Spleen (tissue), 11 donors: ENCODE data around the gene GOLGA6A. TPM values are rescaled to one million over a fixed set of nuclear protein-coding genes. Genes with fewer than 3 reads are reported as not detected.
A peak's percentile ranks its signal among the peaks of the same experiment; 100 is the strongest.

ENCODE experiments used
- DNase-seq: peaks from one replicate; pipeline ENCODE4 v3.0.0-alpha.2; 2020
- H3K27ac ChIP-seq, 8 donors: fragments of 200-600 bp; sonication (generic) in 7 of 8; 1 replicate in 4 of 8; 2 replicates in 4 of 8; pipeline versions ENCODE4 v1.5.0 to v1.8.0; 2016 to 2021; ENCODE audit warnings: inconsistent platforms in 4 of 8, mild to moderate bottlenecking in 4 of 8, moderate library complexity in 1 of 8
- H3K27me3 ChIP-seq, 7 donors: fragments of 200-600 bp; sonication (generic) in 6 of 7; replicated peaks in 1 of 7; 1 replicate in 4 of 7; 2 replicates in 3 of 7; pipeline versions ENCODE4 v1.5.0 to v1.8.0; 2016 to 2021; ENCODE audit warnings: inconsistent platforms in 3 of 7, mild to moderate bottlenecking in 1 of 7
- H3K36me3 ChIP-seq, 6 donors: fragments of 200-600 bp; sonication (generic) in 5 of 6; 1 replicate in 4 of 6; 2 replicates in 2 of 6; pipeline versions ENCODE4 v1.5.0 to v1.8.0; 2016 to 2021; ENCODE audit warnings: inconsistent platforms in 2 of 6
- H3K4me1 ChIP-seq, 6 donors: fragments of 200-600 bp; sonication (generic) in 5 of 6; 1 replicate in 3 of 6; 2 replicates in 3 of 6; pipeline versions ENCODE4 v1.5.0 to v1.8.0; 2016 to 2021; ENCODE audit warnings: inconsistent platforms in 3 of 6
- H3K4me3 ChIP-seq, 8 donors: fragments of 200-600 bp; sonication (generic) in 7 of 8; 1 replicate in 4 of 8; 2 replicates in 4 of 8; pipeline versions ENCODE4 v1.5.0 to v1.8.0; 2016 to 2021; ENCODE audit warnings: inconsistent platforms in 4 of 8, mild to moderate bottlenecking in 4 of 8, moderate library complexity in 2 of 8
- H3K9me3 ChIP-seq, 8 donors: fragments of 200-600 bp; sonication (generic) in 7 of 8; 1 replicate in 4 of 8; 2 replicates in 4 of 8; pipeline versions ENCODE4 v1.5.0 to v1.8.0; 2016 to 2021; ENCODE audit warnings: inconsistent platforms in 4 of 8
- CTCF ChIP-seq, 11 experiments: fragments of 200-600 bp in 7 of 11; fragments of 450-650 bp in 4 of 11; sonication (generic) in 4 of 11; IDR thresholded peaks in 8 of 11; conservative IDR thresholded peaks in 3 of 11; 1 replicate in 7 of 11; 2 replicates in 4 of 11; pipeline versions ENCODE4 v1.4.0 to v1.8.0; 2016 to 2021; ENCODE audit warnings: antibody characterized with exemption in 11 of 11, inconsistent platforms in 4 of 11, mild to moderate bottlenecking in 1 of 11
- POLR2A ChIP-seq, 3 donors: fragments of 450-650 bp; IDR thresholded peaks; one replicate each; pipeline ENCODE4 v1.5.1; 2017; ENCODE audit warnings: antibody characterized with exemption in 3 of 3, mild to moderate bottlenecking in 1 of 3
- POLR2AphosphoS5 ChIP-seq, 3 donors: sonication (generic); formaldehyde crosslinking; IDR thresholded peaks; one replicate each; pipeline ENCODE4 v1.5.1; 2017; ENCODE audit warnings: antibody characterized with exemption in 3 of 3
- WGBS, 5 donors: extraction: QIAGEN DNeasy Blood & Tissue Kit in 3 of 5; methylation state at CpG; one replicate each; pipeline versions ENCODE4 v1.1.5 to v1.1.7; 2013 to 2018; 5-methylcytosine and 5-hydroxymethylcytosine counted together
- intact Hi-C: fragments of 100-400 bp; cut with DNase I; formaldehyde crosslinking; loops from one replicate; pipeline ENCODE4 v1.15.0; 2023; ENCODE audit warnings: low total_unique reads
- polyA plus RNA-seq, 3 donors: library from polyadenylated mRNA; stranded (reverse); fragments of 200-250 nt; gene quantifications; one replicate each; pipeline ENCODE4 v1.2.1, GENCODE V29; 2013
- total RNA-seq, 7 donors: library from RNA; depleted of rRNA in 3 of 7; stranded (reverse); fragments of >200 nt in 3 of 7; fragmentation: NEBNext Ultra II Directional in 4 of 7; extraction: Animal tissue kit (Norgen Biotek cat#: 25700) in 4 of 7; gene quantifications; one replicate each; pipeline versions ENCODE4 v1.1.0 to v1.2.1, GENCODE V29; 2016 to 2021
- donor health status: healthy with polysubstance abuse.
- donor health status: DM: no; HTN: no; CAD: no; lungs with moderate emphysema.
- donor health status: DM: no; HTN: no; CAD: no.
- donor health status: Bipolar disorder and iron deficiency.
- donor health status: healthy.
- donor health status: DM: no; HTN: no; CAD: no.
- donor health status: DM: yes; HTN: yes; CAD: no.

Gene GOLGA6A
- total and polyA plus RNA-seq, 10 donors = 0.03 to 0.61 (median 0.35) TPM; not detected in 7

- Histone ChIP-seq H3K27ac (no peak overlapping the region), H3K27me3 (no peaks in the 10 kb centered on the region), H3K4me3 (no peak overlapping the region), H3K9me3 (no peaks in the 10 kb centered on the region), H3K4me1 (peaks cover 0 to 40% (median 12%) of the 10 kb centered on the region in 6 donors), H3K36me3 (peaks cover 0 to 99% (median 58%) of the 10 kb centered on the region in 6 donors)
- WGBS, 5 donors = 92 to 97% (median 95%) methylated on average over 28 of the region's 28 CpGs
- intact Hi-C loops = loop anchor here (10.0 kb wide), 1 partner anchor 61 kb away; no protein-coding TSS in a partner anchor
- no peak for DNase-seq
- TF ChIP-seq POLR2AphosphoS5 (IDR thresholded peaks at IDR 0.05) (peak in 1 of 3 donors; percentile 52), POLR2A (IDR thresholded peaks at IDR 0.05) (no peak), CTCF (IDR thresholded peaks at IDR 0.05 in 8 of 11, conservative IDR thresholded peaks at IDR 0.05 in 3 of 11) (no peak)
Measured at GRCh38 chr15:74035121-74036017, 47.0 kb downstream of the GOLGA6A start.

DNA sequence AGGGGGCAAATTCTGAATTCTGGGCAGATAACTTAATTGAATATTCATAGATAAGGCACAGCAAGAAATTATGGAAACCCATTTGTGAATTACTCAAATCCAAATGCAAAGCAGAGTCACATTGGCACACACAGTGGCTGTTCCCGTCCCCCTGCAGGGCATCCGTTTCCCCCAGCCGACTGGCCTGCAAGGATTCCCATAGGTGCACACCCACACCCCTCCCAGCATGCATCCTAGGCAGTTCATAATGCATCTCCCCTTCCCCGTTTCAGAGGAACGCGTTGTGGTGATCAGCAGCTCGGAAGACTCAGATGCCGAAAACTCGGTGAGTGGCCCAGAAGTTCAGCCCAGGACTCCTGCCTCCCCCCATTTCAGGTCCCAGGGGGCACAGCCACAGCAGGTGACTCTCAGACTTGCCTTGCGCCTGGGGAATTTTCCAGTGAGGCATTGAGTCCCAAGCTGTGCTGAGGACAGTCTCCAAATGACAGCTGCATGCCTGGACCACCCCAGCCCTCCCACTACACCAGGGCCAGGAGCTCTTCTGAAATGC, 48.1 kb downstream of the GOLGA6A start:
- Histone ChIP-seq H3K27ac (no peak overlapping the region), H3K4me3 (no peak overlapping the region), H3K36me3 (peaks cover 0 to 100% (median 66%) of the 10 kb centered on the region in 6 donors), H3K27me3 (no peaks in the 10 kb centered on the region), H3K4me1 (peaks cover 0 to 29% (median 7%) of the 10 kb centered on the region in 6 donors), H3K9me3 (no peaks in the 10 kb centered on the region)
- no peak for DNase-seq
- 84 to 95% (median 89%) methylated on average over 10 of the region's 10 CpGs for WGBS, 5 donors
- intact Hi-C loops = loop anchor here (10.0 kb wide), 1 partner anchor 59 kb away; no protein-coding TSS in a partner anchor
- TF ChIP-seq CTCF (IDR thresholded peaks at IDR 0.05 in 8 of 11, conservative IDR thresholded peaks at IDR 0.05 in 3 of 11) = no peak
- TF ChIP-seq POLR2AphosphoS5 (IDR thresholded peaks at IDR 0.05) = no peak
- TF ChIP-seq POLR2A (IDR thresholded peaks at IDR 0.05) = no peak

GRCh38 chr15:74032606-74033561, 49.5 kb downstream of the GOLGA6A start:
- peak in 2 of 3 donors; percentile 24 to 53 for TF ChIP-seq POLR2AphosphoS5 (IDR thresholded peaks at IDR 0.05)
- no peak for TF ChIP-seq CTCF (IDR thresholded peaks at IDR 0.05 in 8 of 11, conservative IDR thresholded peaks at IDR 0.05 in 3 of 11)

More at GRCh38 chr15:74032606-74033561, 49.5 kb downstream of the GOLGA6A start:
- peaks cover 0 to 100% (median 66%) of the 10 kb centered on the region in 6 donors for H3K36me3 ChIP-seq
- H3K27me3 ChIP-seq = no peaks in the 10 kb centered on the region
- H3K4me3 ChIP-seq = no peak overlapping the region
- no peak for DNase-seq
- no peaks in the 10 kb centered on the region for H3K9me3 ChIP-seq
- intact Hi-C loops = loop anchor here (10.0 kb wide), 1 partner anchor 58 kb away; no protein-coding TSS in a partner anchor
- H3K27ac ChIP-seq = peak overlapping the region in 2 of 8 donors; percentile 22 to 44
- peaks cover 0 to 31% (median 12%) of the 10 kb centered on the region in 6 donors for H3K4me1 ChIP-seq
- 68 to 76% (median 72%) methylated on average over 12 to 16 of the region's 16 CpGs for WGBS, 5 donors
